ENCODE measurements around the gene LRRC41. TPM values are rescaled to one million over a fixed set of nuclear protein-coding genes. Genes with fewer than 3 reads are reported as not detected.

The LRRC41 gene
- polyA plus RNA-seq, 3 donors = 22.9 to 50.9 (median 47.4) TPM

DNA sequence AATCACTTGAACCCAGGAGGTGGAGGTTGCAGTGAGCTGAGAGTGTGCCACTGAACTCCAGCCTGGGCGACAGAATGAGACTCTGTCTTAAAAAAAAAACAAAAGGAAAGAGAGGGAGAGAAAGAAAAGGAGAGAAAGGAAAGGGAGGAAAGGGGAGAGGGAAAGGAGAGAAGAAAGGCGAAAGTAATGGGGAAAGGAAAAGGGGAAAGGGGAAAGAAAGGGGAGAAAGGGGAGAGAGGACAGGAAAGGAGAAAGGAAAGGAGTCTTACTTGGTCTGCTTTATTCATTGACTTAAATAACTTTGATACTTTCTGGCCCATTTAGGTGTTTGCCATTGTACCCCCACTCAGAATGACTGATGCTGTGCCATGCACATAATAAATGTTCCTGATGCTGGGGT lies 48.9 kb upstream of the LRRC41 start:
- Mint-ChIP-seq H3K36me3 (peaks cover 47 to 80% of the 10 kb centered on the region in 2 donors), H3K4me3 (no peak overlapping the region), H3K4me1 (peaks cover 21% of the 10 kb centered on the region), H3K9me3 (peaks cover 0 to 2% (median 0%) of the 10 kb centered on the region in 7 donors), H3K27me3 (ENCODE audit: low read depth in 3 of 3) (no peaks in the 10 kb centered on the region), H3K27ac (peak overlapping the region in 2 of 7 donors; percentile 10 to 41)
- Histone ChIP-seq H3K27me3 (ENCODE audit: control insufficient read depth in 2 of 2, insufficient read depth in 2 of 2, low read length in 2 of 2) (no peaks in the 10 kb centered on the region), H4K20me1 (ENCODE audit: insufficient read depth, low read length) (no peaks in the 10 kb centered on the region), H3K4me2 (replicated peaks; ENCODE audit: extremely low read depth, low read length, poor library complexity, severe bottlenecking) (no peak overlapping the region), H3K4me1 (ENCODE audit: control insufficient read depth in 1 of 2, insufficient read depth in 2 of 2, low read length in 2 of 2) (peaks cover 10 to 15% of the 10 kb centered on the region in 2 donors), H3K4me3 (replicated peaks in 1 of 3; ENCODE audit: low read depth in 2 of 3, low read length in 3 of 3) (no peak overlapping the region), H3K36me3 (replicated peaks in 1 of 2; ENCODE audit: control insufficient read depth in 1 of 2, insufficient read depth in 2 of 2, low read length in 2 of 2) (peaks cover 52 to 70% of the 10 kb centered on the region in 2 donors), H2AFZ (ENCODE audit: insufficient read depth, low read depth, low read length, poor library complexity, severe bottlenecking) (no peak overlapping the region), H3K9ac (ENCODE audit: insufficient read depth, low read length, poor library complexity, severe bottlenecking) (no peak overlapping the region), H3K9me3 (replicated peaks in 1 of 2; ENCODE audit: control insufficient read depth in 1 of 2, insufficient read depth in 1 of 2, low read length in 2 of 2) (no peaks in the 10 kb centered on the region), H3K27ac (ENCODE audit: low read depth in 1 of 2, low read length in 2 of 2) (no peak overlapping the region), H3K79me2 (ENCODE audit: insufficient read depth, low read length) (no peaks in the 10 kb centered on the region)
- WGBS (ENCODE audit: insufficient coverage) = 100% methylated on average over 2 of the region's 2 CpGs
- TF ChIP-seq, protein P1, sequence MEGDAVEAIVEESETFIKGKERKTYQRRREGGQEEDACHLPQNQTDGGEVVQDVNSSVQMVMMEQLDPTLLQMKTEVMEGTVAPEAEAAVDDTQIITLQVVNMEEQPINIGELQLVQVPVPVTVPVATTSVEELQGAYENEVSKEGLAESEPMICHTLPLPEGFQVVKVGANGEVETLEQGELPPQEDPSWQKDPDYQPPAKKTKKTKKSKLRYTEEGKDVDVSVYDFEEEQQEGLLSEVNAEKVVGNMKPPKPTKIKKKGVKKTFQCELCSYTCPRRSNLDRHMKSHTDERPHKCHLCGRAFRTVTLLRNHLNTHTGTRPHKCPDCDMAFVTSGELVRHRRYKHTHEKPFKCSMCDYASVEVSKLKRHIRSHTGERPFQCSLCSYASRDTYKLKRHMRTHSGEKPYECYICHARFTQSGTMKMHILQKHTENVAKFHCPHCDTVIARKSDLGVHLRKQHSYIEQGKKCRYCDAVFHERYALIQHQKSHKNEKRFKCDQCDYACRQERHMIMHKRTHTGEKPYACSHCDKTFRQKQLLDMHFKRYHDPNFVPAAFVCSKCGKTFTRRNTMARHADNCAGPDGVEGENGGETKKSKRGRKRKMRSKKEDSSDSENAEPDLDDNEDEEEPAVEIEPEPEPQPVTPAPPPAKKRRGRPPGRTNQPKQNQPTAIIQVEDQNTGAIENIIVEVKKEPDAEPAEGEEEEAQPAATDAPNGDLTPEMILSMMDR (IDR thresholded peaks at IDR 0.05) = no peak
- intact Hi-C loops (cut with micrococcal nuclease) = loop anchor here (5.0 kb wide), 2 partner anchors 40 to 105 kb away; partner anchors contain the start of gene RAD54L (in 1 of the 2)
- DNase-seq = no peak

DNA sequence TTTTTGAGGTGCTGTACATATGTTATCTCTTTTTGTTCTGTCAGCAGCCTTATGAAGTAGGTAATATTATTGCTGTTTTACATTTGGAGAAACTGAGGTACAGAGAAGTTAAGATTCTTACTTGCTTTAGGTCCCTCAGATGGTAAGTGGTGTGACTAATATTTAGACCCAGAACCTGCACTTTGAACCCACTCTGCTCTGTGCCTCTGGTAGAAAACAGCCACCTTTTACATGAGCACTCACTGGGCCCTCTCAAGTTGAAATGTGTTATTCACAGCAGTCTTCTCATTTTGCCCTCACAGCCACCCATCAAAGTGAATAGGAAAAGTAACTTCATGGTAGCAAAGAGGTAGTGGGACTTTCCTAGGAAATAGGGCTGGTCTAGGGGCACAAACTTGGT lies 41.9 kb upstream of the LRRC41 start:
- no peak overlapping the region for H3K4me2 ChIP-seq (replicated peaks; ENCODE audit: extremely low read depth, low read length, poor library complexity, severe bottlenecking)
- no peaks in the 10 kb centered on the region for H3K9me3 ChIP-seq (replicated peaks in 1 of 2; ENCODE audit: control insufficient read depth in 1 of 2, insufficient read depth in 1 of 2, low read length in 2 of 2)
- no peak overlapping the region for H3K4me3 ChIP-seq (replicated peaks in 1 of 3; ENCODE audit: low read depth in 2 of 3, low read length in 3 of 3)
- H3K27me3 ChIP-seq (ENCODE audit: control insufficient read depth in 2 of 2, insufficient read depth in 2 of 2, low read length in 2 of 2) = no peaks in the 10 kb centered on the region
- H3K36me3 ChIP-seq (replicated peaks in 1 of 2; ENCODE audit: control insufficient read depth in 1 of 2, insufficient read depth in 2 of 2, low read length in 2 of 2) = peaks cover 43 to 51% of the 10 kb centered on the region in 2 donors
- peak overlapping the region in 1 of 7 donors; percentile 37 for H3K27ac Mint-ChIP-seq
- no peak for DNase-seq
- no peak overlapping the region for H2AFZ ChIP-seq (ENCODE audit: insufficient read depth, low read depth, low read length, poor library complexity, severe bottlenecking)
- intact Hi-C loops (cut with micrococcal nuclease) = no loop called here
- TF ChIP-seq, protein P1 (IDR thresholded peaks at IDR 0.05) = no peak
- no peak overlapping the region for H3K4me3 Mint-ChIP-seq
- no peak overlapping the region for H3K9ac ChIP-seq (ENCODE audit: insufficient read depth, low read length, poor library complexity, severe bottlenecking)
- H3K4me1 Mint-ChIP-seq = peaks cover 37% of the 10 kb centered on the region
- peaks cover 52 to 74% of the 10 kb centered on the region in 2 donors for H3K36me3 Mint-ChIP-seq
- H4K20me1 ChIP-seq (ENCODE audit: insufficient read depth, low read length) = peaks cover 4% of the 10 kb centered on the region
- peak overlapping the region in 1 of 2 donors; percentile 49 for H3K27ac ChIP-seq (ENCODE audit: low read depth in 1 of 2, low read length in 2 of 2)
- H3K79me2 ChIP-seq (ENCODE audit: insufficient read depth, low read length) = peaks cover 26% of the 10 kb centered on the region
- H3K27me3 Mint-ChIP-seq (ENCODE audit: low read depth in 3 of 3) = no peaks in the 10 kb centered on the region
- H3K9me3 Mint-ChIP-seq = peaks cover 0 to 2% (median 0%) of the 10 kb centered on the region in 7 donors
- H3K4me1 ChIP-seq (ENCODE audit: control insufficient read depth in 1 of 2, insufficient read depth in 2 of 2, low read length in 2 of 2) = peaks cover 19 to 24% of the 10 kb centered on the region in 2 donors
